A673 (cell line): Measurements from ENCODE around the gene CCDC157. TPM values are rescaled to one million over a fixed set of nuclear protein-coding genes. Genes with fewer than 3 reads are reported as not detected.
A peak's percentile ranks its signal among the peaks of the same experiment; 100 is the strongest.

Experiments used
- BruUV-seq: library from RNA; stranded (reverse); fragments of 400-500 nt; replicated peaks from 2 replicates; lab custom pipeline; 2021; lab: Mats Ljungman, UMichigan
- CTCF ChIA-PET: fragments of 300-600 bp; sonication (Branson Sonifier 250); formaldehyde crosslinking; loops from one replicate; lab custom pipeline; 2022; ENCODE audit warnings: antibody characterized with exemption; lab: Charles Lee
- POLR2A ChIA-PET: fragments of 300-600 bp; sonication (Branson Sonifier 250); formaldehyde crosslinking; loops from one replicate; lab custom pipeline; 2022; ENCODE audit warnings: antibody characterized with exemption; ENCODE audit not compliant: low non-redundant PET; lab: Charles Lee
- DNase-seq: peaks from one replicate; pipeline ENCODE4 v3.0.0-alpha.2; 2015; ENCODE audit warnings: low spot score
- H3K27ac ChIP-seq: fragments of 200-600 bp; sonication (generic); 2 replicates; pipeline ENCODE4 v1.5.1; 2016; ENCODE audit warnings: mixed run types, low read depth, mild to moderate bottlenecking, mixed read lengths, antibody characterized with exemption, low read length; ENCODE audit not compliant: poor library complexity, severe bottlenecking
- H3K27me3 ChIP-seq: fragments of 200-600 bp; sonication (generic); replicated peaks from 2 replicates; pipeline ENCODE4 v1.6.1; 2017; ENCODE audit warnings: mixed run types, low read depth, mild to moderate bottlenecking, mixed read lengths, antibody characterized with exemption, low read length; ENCODE audit not compliant: insufficient read depth, poor library complexity
- H3K36me3 ChIP-seq: fragments of 200-600 bp; sonication (generic); 2 replicates; pipeline ENCODE4 v1.6.1; 2016; ENCODE audit warnings: mixed run types, mild to moderate bottlenecking, mixed read lengths, antibody characterized with exemption, low read length; ENCODE audit not compliant: insufficient read depth, poor library complexity, severe bottlenecking
- H3K4me1 ChIP-seq: fragments of 200-600 bp; sonication (generic); 2 replicates; pipeline ENCODE4 v1.6.1; 2017; ENCODE audit warnings: mixed run types, mild to moderate bottlenecking, mixed read lengths, antibody characterized with exemption, low read length; ENCODE audit not compliant: insufficient read depth, poor library complexity, severe bottlenecking
- H3K4me3 ChIP-seq: fragments of 200-600 bp; sonication (generic); 2 replicates; pipeline ENCODE4 v1.5.1; 2016; ENCODE audit warnings: low read depth, mixed run types, mild to moderate bottlenecking, mixed read lengths, low read length; ENCODE audit not compliant: poor library complexity, severe bottlenecking
- H3K9me3 ChIP-seq: fragments of 200-600 bp; sonication (generic); 2 replicates; pipeline ENCODE4 v1.6.1; 2016; ENCODE audit warnings: mixed run types, low read depth, mild to moderate bottlenecking, mixed read lengths, antibody characterized with exemption, low read length; ENCODE audit not compliant: poor library complexity, severe bottlenecking
- EZH2 ChIP-seq: fragments of 200-600 bp; sonication (generic); IDR thresholded peaks from 2 replicates; pipeline ENCODE4 v1.6.1; 2017; ENCODE audit warnings: borderline replicate concordance, low read depth, mild to moderate bottlenecking, mixed read lengths, antibody characterized with exemption, low read length; ENCODE audit not compliant: poor library complexity, severe bottlenecking
- intact Hi-C: fragments of 100-400 bp; cut with micrococcal nuclease; formaldehyde crosslinking; loops from one replicate; pipeline ENCODE4 v1.10.0; 2022; ENCODE audit not compliant: unreplicated experiment
- total RNA-seq: library from RNA; stranded (reverse); gene quantifications from 2 replicates; pipeline ENCODE4 v1.2.3, GENCODE V29; 2021
- TF ChIP-seq, protein P1 (sequence below): fragments of 300-800, 200-600 bp; sonication (generic); conservative IDR thresholded peaks from 2 replicates; pipeline ENCODE4 v1.5.1; 2017; ENCODE audit warnings: low read depth, mild to moderate bottlenecking, antibody characterized with exemption, low read length, moderate library complexity, mixed read lengths

The CCDC157 gene
- total RNA-seq, 1 experiment from 2014 or later: 5.7 TPM

DNA sequence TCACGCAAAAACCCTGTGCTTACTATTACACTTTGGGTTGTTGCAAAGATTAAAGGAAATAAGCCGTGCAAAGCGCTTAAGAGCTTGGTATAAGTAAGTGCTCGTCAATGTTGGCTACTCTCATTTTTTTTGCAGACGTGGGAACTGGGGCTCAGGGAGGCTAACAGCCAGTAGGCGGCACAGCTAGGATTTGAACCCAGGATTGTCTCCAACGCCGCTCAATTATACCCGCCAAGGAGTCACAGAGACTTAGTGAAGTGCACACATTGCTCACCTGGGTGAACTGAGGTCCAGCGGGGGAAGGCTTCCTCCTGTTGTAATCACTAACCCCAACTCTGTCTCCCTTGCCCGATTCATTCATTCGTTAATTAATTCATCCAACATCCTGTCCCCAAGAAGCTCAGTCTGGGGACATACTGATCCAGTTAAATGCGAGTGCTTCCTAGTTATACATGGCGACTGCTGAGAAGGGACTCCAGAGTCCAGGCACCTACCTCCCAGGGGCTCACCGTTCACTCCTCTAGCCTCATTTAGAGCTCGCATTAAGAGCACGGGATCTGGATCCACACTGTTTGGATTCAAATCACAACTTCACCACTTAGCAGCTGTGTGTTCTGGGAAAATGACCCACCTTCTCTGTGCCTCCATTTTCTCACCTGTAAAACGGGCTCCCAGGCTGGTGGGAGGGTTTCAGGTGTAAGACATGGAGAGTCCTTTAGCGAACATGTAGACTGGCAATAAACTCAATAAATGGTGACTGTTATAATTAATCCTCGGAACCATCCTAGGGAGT lies 67.9 kb downstream of the CCDC157 start:
- peaks cover 25% of the 10 kb centered on the region for H3K36me3 ChIP-seq
- peak overlapping the region; percentile 77 for H3K4me3 ChIP-seq
- H3K27me3 ChIP-seq: no peaks in the 10 kb centered on the region
- ChIA-PET POLR2A (interaction anchor here (0.9 to 1.4 kb wide), 2 partner anchors 26 to 28 kb away, joined by 3 to 14 read pairs; partner anchors contain the start of gene SEC14L2), CTCF (interaction anchor here (0.6 to 2.0 kb wide), 6 partner anchors 10 to 182 kb away, joined by 3 to 10 read pairs (median 4); partner anchors contain the start of genes RNF215 and TCN2)
- intact Hi-C loops: loop anchor here (5.0 kb wide), 1 partner anchor 137 kb away; the partner anchor contains the start of gene CASTOR1
- H3K9me3 ChIP-seq: no peaks in the 10 kb centered on the region
- peaks cover 50% of the 10 kb centered on the region for H3K4me1 ChIP-seq
- DNase-seq: peak; percentile 61
- H3K27ac ChIP-seq: peak overlapping the region; percentile 94
- BruUV-seq: no TSS peak
- TF ChIP-seq, protein P1, sequence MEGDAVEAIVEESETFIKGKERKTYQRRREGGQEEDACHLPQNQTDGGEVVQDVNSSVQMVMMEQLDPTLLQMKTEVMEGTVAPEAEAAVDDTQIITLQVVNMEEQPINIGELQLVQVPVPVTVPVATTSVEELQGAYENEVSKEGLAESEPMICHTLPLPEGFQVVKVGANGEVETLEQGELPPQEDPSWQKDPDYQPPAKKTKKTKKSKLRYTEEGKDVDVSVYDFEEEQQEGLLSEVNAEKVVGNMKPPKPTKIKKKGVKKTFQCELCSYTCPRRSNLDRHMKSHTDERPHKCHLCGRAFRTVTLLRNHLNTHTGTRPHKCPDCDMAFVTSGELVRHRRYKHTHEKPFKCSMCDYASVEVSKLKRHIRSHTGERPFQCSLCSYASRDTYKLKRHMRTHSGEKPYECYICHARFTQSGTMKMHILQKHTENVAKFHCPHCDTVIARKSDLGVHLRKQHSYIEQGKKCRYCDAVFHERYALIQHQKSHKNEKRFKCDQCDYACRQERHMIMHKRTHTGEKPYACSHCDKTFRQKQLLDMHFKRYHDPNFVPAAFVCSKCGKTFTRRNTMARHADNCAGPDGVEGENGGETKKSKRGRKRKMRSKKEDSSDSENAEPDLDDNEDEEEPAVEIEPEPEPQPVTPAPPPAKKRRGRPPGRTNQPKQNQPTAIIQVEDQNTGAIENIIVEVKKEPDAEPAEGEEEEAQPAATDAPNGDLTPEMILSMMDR: no peak
- TF ChIP-seq EZH2: no peak

- H3K36me3 ChIP-seq: peaks cover 21% of the 10 kb centered on the region
- H3K9me3 ChIP-seq: no peaks in the 10 kb centered on the region
- BruUV-seq: no TSS peak
- no peak for DNase-seq
- peak overlapping the region; percentile 94 for H3K27ac ChIP-seq
- peaks cover 50% of the 10 kb centered on the region for H3K4me1 ChIP-seq
- CTCF ChIA-PET: interaction anchor here (0.6 to 2.0 kb wide), 4 partner anchors 11 to 182 kb away, joined by 4 to 6 read pairs (median 4); partner anchors contain the start of gene TCN2
- TF ChIP-seq, protein P1: no peak
- POLR2A ChIA-PET: interaction anchor here (0.9 to 1.4 kb wide), 2 partner anchors 26 to 28 kb away, joined by 3 to 14 read pairs; partner anchors contain the start of gene SEC14L2
- no peaks in the 10 kb centered on the region for H3K27me3 ChIP-seq
- intact Hi-C loops: no loop called here
- peak overlapping the region; percentile 77 for H3K4me3 ChIP-seq
Measured at GRCh38 chr22:30425327-30425615, 68.5 kb downstream of the CCDC157 start.

- TF ChIP-seq, protein P1: no peak
- TF ChIP-seq EZH2: no peak
- peaks cover 44% of the 10 kb centered on the region for H3K4me1 ChIP-seq
- POLR2A ChIA-PET: interaction anchor here (0.9 kb wide), 1 partner anchor 25 kb away, joined by 3 read pairs; no protein-coding TSS in a partner anchor
- intact Hi-C loops: no loop called here
- H3K9me3 ChIP-seq: no peaks in the 10 kb centered on the region
- no peaks in the 10 kb centered on the region for H3K27me3 ChIP-seq
- peak; percentile 86 for DNase-seq
- TSS peak; percentile 9 for BruUV-seq
- H3K27ac ChIP-seq: peak within 1 kb of the TSS; percentile 94
- CTCF ChIA-PET: interaction anchor here (1.0 to 1.5 kb wide), 2 partner anchors 11 to 14 kb away, joined by 4 to 5 read pairs; no protein-coding TSS in a partner anchor
- H3K36me3 ChIP-seq: peaks cover 20% of the 10 kb centered on the region
- H3K4me3 ChIP-seq: peak within 1 kb of the TSS; percentile 77
Measured at GRCh38 chr22:30425616-30426387, 69.0 kb downstream of the CCDC157 start, which contains the start of gene MTFP1. MTFP1 (plus strand) TSS chr22:30425768; CDS start chr22:30425880, 112 bp downstream.
